Mesenteric fat pad (tissue), 1 donor: ENCODE data around the gene KCNK16. TPM values are rescaled to one million over a fixed set of nuclear protein-coding genes. Genes with fewer than 3 reads are reported as not detected.
A peak's percentile ranks its signal among the peaks of the same experiment; 100 is the strongest.

ENCODE experiments used
- DNase-seq: peaks from one replicate; pipeline ENCODE4 v3.0.0-alpha.2; 2020; ENCODE audit warnings: low spot score
- total RNA-seq: library from RNA; stranded (reverse); fragmentation: NEBNext Ultra II Directional; extraction: Animal tissue kit (Norgen Biotek cat#: 25700); gene quantifications from one replicate; pipeline ENCODE4 v1.2.1, GENCODE V29; 2021
- donor health status: DM: yes; HTN: yes; CAD: no.

KCNK16 gene
- total RNA-seq, 1 donor from 2014 or later = not detected

- no peak for DNase-seq
Measured at GRCh38 chr6:39280247-39280731, 42.2 kb downstream of the KCNK16 start.

DNA sequence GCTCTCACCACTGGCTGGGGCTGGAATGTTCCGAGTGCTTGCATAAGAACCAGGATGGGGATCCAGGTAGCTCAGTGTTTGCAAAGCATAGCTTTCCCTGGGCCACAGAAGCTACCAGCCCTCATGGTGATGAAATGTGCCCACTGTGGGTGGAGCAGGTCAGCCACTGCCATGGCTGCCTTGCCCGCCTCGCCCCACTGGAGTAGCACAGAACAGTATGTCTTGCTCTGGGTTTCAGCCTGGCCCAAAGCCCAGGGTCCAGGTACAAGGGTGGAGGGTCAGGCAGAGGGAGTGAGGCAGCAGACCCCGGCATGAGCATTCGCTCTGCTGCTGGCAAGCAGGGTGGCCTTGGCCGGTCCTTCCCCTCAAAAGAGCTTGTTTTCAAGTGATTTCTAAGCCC is 43.0 kb downstream of the KCNK16 start:
- no peak for DNase-seq

GRCh38 chr6:39276379-39276995 is 46.0 kb downstream of the KCNK16 start:
- DNase-seq = no peak

DNA sequence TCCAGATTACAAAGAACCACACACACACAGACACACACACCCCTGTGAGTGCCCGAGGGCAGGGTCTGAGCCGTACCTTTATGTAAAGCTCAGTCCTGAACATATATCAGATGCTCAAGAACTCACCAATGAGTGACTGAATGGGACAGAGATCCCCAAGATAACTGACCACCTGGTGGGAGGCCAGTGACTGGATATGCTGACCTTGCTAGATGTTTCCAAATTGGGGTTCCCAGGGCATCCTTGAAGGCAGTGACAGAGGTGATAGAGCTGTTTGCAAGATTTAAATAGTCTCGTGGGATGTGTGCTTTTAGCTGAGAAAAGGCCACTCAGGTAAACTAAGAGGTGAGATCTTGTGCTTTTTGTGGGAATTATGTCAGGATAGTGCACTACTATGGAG is 47.6 kb downstream of the KCNK16 start:
- DNase-seq = peak; percentile 28

GRCh38 chr6:39274471-39274870 is 48.0 kb downstream of the KCNK16 start:
- no peak for DNase-seq

DNA sequence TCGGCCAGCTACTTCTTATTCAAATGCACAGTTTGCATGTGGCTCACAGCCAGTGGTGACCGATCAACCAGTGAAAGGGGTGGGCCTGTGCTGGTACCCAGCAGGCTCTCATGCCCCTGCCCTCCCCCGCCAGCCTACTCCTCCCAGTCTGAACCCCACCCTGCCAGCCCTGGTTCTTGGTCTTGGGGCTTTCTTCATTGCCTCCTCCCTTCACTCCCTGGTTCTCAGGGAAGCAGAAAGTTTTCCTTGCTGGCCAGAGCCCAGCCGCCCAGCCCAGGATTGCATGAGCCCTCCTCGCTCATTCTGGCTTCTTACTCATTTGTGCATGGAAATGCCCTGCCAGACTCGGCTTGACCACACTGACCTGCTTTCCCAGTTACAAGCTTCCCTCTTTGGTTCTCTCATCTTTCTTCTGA is 49.1 kb downstream of the KCNK16 start:
- DNase-seq = peak; percentile 88

DNA sequence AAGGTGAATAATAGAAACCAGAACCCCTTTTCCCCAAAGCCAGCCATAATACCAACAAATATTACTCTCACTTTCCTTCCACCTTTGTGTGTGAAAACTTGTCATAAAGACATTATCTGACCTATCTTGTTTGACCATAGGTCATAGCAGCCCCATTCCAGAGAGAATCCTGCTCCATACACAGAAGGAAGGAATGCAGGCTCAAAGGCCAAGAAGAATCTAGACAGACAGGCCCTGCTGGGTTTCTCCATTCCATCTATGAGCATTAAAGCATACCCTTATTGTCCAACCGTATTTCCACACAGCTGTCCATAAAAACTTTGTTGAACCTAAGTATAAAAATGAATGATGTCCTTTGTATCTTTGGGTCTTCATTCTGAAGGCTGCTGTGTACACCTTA is 52.5 kb downstream of the KCNK16 start:
- no peak for DNase-seq

- DNase-seq = no peak
Measured at GRCh38 chr6:39268721-39269120, 53.8 kb downstream of the KCNK16 start.

- no peak for DNase-seq
Measured at GRCh38 chr6:39268171-39268570, 54.3 kb downstream of the KCNK16 start.

GRCh38 chr6:39266782-39267355 is 55.6 kb downstream of the KCNK16 start:
- DNase-seq = no peak

DNA sequence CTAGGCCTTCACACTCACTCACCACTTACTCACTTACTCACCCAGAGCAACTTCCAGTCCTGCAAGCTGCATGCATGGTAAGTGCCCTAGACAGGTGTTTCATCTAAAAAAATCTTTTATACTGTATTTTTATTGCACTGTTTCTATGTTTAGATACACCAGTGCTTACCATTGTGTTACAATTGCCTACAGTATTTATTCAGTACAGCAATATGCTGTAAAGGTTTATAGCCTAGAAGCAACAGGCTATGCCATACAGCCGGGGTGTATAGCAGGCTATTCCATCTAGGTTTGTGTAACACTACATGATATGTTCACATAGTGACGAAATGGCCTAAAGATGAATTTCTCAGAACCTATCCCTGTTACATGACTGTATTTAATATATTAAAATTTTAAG is 56.1 kb downstream of the KCNK16 start:
- no peak for DNase-seq

Other genes with a start within 250 kb of the KCNK16 start
- 11.2 TPM for gene SAYSD1, start 207.5 kb downstream of the KCNK16 start, total RNA-seq
- gene KCNK5, start 93.2 kb downstream of the KCNK16 start, total RNA-seq = 0.87 TPM
- gene KCNK17, start 8.3 kb downstream of the KCNK16 start, total RNA-seq = 0.19 TPM